ENCODE measurements around the gene ADPRM.

ADPRM gene

DNA sequence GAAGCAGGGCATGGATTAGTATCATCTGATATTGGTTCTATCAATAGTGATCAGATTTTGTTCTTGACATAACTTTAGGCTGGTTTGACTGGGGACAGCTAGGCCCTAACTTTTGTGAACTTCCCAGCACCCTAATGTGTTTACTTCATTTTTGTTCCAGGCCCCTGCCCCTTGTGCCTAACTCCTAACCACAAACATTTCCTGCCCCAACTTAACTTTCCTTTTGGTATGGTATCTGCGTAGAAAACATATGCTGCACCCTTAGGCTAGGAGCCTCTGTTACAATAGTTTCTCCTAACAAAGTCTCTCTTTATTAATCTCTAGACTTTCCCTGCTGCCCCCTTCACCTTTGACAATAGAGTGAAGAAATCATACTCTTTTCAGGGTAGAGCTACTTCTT lies 2.5 kb downstream of the ADPRM start:
- no peak for TF ChIP-seq ZFX (IDR thresholded peaks at IDR 0.05; ENCODE audit: borderline replicate concordance)
- TF ChIP-seq, protein P1, sequence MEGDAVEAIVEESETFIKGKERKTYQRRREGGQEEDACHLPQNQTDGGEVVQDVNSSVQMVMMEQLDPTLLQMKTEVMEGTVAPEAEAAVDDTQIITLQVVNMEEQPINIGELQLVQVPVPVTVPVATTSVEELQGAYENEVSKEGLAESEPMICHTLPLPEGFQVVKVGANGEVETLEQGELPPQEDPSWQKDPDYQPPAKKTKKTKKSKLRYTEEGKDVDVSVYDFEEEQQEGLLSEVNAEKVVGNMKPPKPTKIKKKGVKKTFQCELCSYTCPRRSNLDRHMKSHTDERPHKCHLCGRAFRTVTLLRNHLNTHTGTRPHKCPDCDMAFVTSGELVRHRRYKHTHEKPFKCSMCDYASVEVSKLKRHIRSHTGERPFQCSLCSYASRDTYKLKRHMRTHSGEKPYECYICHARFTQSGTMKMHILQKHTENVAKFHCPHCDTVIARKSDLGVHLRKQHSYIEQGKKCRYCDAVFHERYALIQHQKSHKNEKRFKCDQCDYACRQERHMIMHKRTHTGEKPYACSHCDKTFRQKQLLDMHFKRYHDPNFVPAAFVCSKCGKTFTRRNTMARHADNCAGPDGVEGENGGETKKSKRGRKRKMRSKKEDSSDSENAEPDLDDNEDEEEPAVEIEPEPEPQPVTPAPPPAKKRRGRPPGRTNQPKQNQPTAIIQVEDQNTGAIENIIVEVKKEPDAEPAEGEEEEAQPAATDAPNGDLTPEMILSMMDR (IDR thresholded peaks at IDR 0.05) = no peak
- H3K27ac ChIP-seq = no peak overlapping the region

- no peak for TF ChIP-seq ZFX (IDR thresholded peaks at IDR 0.05; ENCODE audit: borderline replicate concordance)
- TF ChIP-seq, protein P1 (IDR thresholded peaks at IDR 0.05) = no peak
- no peak overlapping the region for H3K27ac ChIP-seq
Observed at GRCh38 chr17:10702574-10702973, 5.2 kb downstream of the ADPRM start.

- H3K27ac ChIP-seq = no peak overlapping the region
- TF ChIP-seq, protein P1 (IDR thresholded peaks at IDR 0.05) = no peak
- no peak for TF ChIP-seq ZFX (IDR thresholded peaks at IDR 0.05; ENCODE audit: borderline replicate concordance)
Observed at GRCh38 chr17:10705727-10706126, 8.3 kb downstream of the ADPRM start.

DNA sequence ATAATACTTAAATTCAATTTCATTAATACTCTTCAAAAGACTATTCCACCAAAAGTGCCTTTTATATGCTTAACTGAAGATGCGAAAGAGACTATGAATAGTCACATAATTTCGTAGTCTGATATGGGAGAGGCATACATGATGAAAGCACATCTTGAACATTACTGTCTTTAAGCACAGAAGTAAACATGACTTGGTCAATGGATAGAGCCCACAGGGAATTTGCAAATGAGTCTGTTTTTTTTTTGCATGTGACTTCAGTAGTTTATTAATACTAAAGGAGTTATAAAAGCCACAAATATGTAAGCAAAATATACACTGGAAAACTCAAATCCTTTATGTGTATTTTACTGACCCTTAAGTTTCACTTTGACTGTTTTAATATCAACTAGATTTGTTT lies 15.9 kb downstream of the ADPRM start:
- no peak overlapping the region for H3K27ac ChIP-seq
- no peak for TF ChIP-seq ZFX (IDR thresholded peaks at IDR 0.05; ENCODE audit: borderline replicate concordance)
- TF ChIP-seq, protein P1 (IDR thresholded peaks at IDR 0.05) = no peak

GRCh38 chr17:10716218-10716617 lies 18.8 kb downstream of the ADPRM start:
- TF ChIP-seq, protein P1 (IDR thresholded peaks at IDR 0.05) = no peak
- TF ChIP-seq ZFX (IDR thresholded peaks at IDR 0.05; ENCODE audit: borderline replicate concordance) = no peak
- no peak overlapping the region for H3K27ac ChIP-seq

DNA sequence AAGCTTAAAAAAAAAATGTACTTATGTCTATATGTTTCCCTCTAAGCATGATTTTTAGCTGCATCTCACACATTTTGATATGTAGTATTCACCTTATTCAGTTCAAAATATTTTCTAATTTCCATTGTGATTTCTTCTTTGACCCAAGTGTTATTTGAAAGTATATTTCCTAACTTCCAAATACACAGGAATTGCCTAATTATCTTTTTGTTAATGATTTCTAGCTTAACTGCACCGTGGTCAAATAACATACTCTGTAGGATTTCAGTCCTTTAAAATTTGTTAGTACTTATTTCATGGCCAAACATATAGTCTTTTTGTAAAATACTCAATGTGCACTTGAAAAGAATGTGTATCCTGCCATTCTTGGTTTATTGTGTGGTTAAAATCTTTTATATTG lies 21.2 kb downstream of the ADPRM start:
- no peak overlapping the region for H3K27ac ChIP-seq
- TF ChIP-seq ZFX (IDR thresholded peaks at IDR 0.05; ENCODE audit: borderline replicate concordance) = no peak
- TF ChIP-seq, protein P1 (IDR thresholded peaks at IDR 0.05) = no peak

GRCh38 chr17:10724546-10725195 lies 27.3 kb downstream of the ADPRM start:
- H3K27ac ChIP-seq = no peak overlapping the region
- no peak for TF ChIP-seq ZFX (IDR thresholded peaks at IDR 0.05; ENCODE audit: borderline replicate concordance)
- TF ChIP-seq, protein P1 (IDR thresholded peaks at IDR 0.05) = no peak
